ENCODE measurements around the gene UVRAG. TPM values are rescaled to one million over a fixed set of nuclear protein-coding genes. Genes with fewer than 3 reads are reported as not detected.

UVRAG gene
- total RNA-seq, 4 donors from 2014 or later, result 27.3 to 38.7 (median 33.6) TPM

DNA sequence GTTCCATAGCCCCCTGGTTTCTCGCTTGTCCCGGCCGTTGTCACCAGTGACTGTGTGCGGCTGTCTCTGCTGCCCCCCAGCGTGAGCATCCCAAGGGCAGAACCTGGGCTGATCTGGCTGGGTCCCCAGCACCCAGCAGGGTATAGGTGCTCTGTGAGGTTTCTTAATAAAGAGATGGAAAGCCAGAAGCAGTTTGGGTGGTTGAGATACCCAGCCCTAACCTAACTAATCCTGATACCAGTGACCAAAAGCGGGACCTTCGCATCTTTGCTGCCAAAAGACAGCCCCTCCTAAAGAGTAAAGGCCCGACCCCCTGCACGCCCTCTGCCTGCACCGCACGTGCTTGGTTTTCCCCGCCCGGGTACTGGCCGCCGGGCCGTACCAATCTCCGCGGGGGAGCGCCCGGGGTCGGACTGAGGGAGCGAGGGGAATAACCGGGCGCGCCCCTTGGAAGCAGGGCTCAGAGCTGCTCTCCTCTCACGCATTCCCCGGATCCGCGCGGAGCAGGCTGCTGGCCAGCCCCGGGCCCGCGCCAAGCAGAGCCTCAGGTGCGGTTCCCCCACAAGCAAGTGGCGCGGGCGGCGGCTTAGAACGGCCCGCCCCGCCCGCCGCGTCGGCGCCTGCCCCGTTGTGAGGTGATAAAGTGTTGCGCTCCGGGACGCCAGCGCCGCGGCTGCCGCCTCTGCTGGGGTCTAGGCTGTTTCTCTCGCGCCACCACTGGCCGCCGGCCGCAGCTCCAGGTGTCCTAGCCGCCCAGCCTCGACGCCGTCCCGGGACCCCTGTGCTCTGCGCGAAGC lies 46.7 kb upstream of the UVRAG start, which contains the start of gene DGAT2:
Gene DGAT2 (plus strand): TSS at position 667 of the 797 bp plus-strand sequence. CDS start 214 bp downstream, outside the sequence.
- Histone ChIP-seq H3K27ac (peak within 1 kb of the TSS in 2 of 4 donors; percentile 50 to 71), H3K9me3 (no peaks in the 10 kb centered on the region), H3K36me3 (no peaks in the 10 kb centered on the region), H3K4me1 (peaks cover 0 to 25% (median 14%) of the 10 kb centered on the region in 4 donors), H3K4me3 (peak within 1 kb of the TSS; percentile 31 to 59 (median 36)), H3K27me3 (peaks cover 0 to 35% of the 10 kb centered on the region in 2 donors)
- TF ChIP-seq POLR2A (IDR thresholded peaks at IDR 0.05) (peak in 1 of 2 donors; percentile 11), EP300 (IDR thresholded peaks at IDR 0.05) (peak in 1 of 2 donors; percentile 20)
- TF ChIP-seq, protein P1, sequence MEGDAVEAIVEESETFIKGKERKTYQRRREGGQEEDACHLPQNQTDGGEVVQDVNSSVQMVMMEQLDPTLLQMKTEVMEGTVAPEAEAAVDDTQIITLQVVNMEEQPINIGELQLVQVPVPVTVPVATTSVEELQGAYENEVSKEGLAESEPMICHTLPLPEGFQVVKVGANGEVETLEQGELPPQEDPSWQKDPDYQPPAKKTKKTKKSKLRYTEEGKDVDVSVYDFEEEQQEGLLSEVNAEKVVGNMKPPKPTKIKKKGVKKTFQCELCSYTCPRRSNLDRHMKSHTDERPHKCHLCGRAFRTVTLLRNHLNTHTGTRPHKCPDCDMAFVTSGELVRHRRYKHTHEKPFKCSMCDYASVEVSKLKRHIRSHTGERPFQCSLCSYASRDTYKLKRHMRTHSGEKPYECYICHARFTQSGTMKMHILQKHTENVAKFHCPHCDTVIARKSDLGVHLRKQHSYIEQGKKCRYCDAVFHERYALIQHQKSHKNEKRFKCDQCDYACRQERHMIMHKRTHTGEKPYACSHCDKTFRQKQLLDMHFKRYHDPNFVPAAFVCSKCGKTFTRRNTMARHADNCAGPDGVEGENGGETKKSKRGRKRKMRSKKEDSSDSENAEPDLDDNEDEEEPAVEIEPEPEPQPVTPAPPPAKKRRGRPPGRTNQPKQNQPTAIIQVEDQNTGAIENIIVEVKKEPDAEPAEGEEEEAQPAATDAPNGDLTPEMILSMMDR (IDR thresholded peaks at IDR 0.05), result peak in 3 of 5 experiments; percentile 8 to 22 (median 13)
- 2 to 4% methylated on average over 22 to 44 of the region's 66 CpGs for WGBS, 2 donors
- DNase-seq (ENCODE audit: low spot score in 2 of 2), result peak; percentile 29 to 43

DNA sequence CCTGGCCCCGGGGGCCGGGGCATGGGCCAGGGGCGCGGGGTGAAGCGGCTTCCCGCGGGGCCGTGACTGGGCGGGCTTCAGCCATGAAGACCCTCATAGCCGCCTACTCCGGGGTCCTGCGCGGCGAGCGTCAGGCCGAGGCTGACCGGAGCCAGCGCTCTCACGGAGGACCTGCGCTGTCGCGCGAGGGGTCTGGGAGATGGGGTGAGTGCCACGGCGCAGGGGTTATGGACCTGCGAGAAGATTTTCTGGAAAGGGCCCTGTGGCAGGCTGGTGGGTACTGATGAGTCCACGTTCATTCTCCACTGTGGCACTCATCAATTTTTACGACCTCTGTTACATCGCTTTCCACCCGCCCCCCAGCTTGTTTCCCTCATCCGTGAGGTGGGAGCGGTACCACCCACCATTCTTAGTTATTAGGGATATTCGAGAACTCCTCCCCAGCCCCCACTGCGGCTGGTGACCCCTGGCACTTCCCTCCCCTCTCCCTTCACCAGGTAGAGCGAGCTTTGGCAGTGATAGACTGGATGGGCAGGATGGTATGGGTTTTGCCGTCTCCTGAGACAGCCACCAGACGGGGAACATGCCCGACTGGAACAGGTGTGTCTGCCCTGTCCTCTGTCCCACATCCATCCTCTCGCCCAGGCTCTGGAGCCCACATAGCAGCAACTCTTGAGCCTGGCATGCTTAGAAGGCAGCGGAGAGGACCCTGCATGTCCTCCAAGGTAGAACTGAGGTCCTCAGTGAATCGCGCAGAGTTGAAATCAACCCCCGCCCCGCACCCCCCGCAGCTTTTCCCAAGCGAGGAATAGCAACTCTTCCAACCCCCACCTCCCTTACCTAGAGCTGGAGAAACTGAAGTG lies 45.9 kb upstream of the UVRAG start:
- 19 to 25% methylated on average over 18 to 23 of the region's 46 CpGs for WGBS, 2 donors
- H3K27ac ChIP-seq, result peak overlapping the region in 2 of 4 donors; percentile 50 to 71
- peak overlapping the region; percentile 31 to 59 (median 36) for H3K4me3 ChIP-seq
- no peaks in the 10 kb centered on the region for H3K36me3 ChIP-seq
- H3K9me3 ChIP-seq, result no peaks in the 10 kb centered on the region
- H3K27me3 ChIP-seq, result peaks cover 0 to 35% of the 10 kb centered on the region in 2 donors
- TF ChIP-seq, protein P1 (IDR thresholded peaks at IDR 0.05), result no peak
- TF ChIP-seq POLR2A (IDR thresholded peaks at IDR 0.05) (no peak), EP300 (IDR thresholded peaks at IDR 0.05) (no peak)
- H3K4me1 ChIP-seq, result peaks cover 0 to 25% (median 14%) of the 10 kb centered on the region in 4 donors
- no peak for DNase-seq (ENCODE audit: low spot score in 2 of 2)

DNA sequence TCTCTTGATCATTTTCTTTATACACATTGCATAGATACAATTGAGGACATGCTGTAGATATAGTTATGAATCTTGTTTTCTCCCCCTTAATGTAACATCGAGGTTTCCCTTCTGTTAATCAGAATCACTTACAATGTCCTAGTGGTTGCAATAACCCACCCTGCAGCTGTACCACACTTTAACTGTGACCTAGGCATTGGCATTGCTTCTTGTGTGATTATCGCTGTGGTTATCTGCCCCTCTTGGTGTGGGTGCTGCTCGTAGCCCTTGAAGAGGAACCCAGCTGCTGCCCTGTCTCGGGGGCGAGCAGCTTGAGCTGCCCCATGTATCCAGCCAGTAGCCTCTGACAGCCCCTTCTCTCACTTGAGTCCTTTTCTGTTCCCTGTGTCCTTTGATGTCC lies 44.9 kb upstream of the UVRAG start:
- Histone ChIP-seq H3K27me3 (peaks cover 0 to 35% of the 10 kb centered on the region in 2 donors), H3K4me3 (no peak overlapping the region), H3K27ac (no peak overlapping the region), H3K36me3 (no peaks in the 10 kb centered on the region), H3K4me1 (peaks cover 0 to 25% (median 14%) of the 10 kb centered on the region in 4 donors), H3K9me3 (no peaks in the 10 kb centered on the region)
- WGBS, 2 donors, result 62 to 70% methylated on average over 5 of the region's 5 CpGs
- TF ChIP-seq POLR2A (IDR thresholded peaks at IDR 0.05) (no peak), EP300 (IDR thresholded peaks at IDR 0.05) (no peak)
- DNase-seq (ENCODE audit: low spot score in 2 of 2), result no peak

DNA sequence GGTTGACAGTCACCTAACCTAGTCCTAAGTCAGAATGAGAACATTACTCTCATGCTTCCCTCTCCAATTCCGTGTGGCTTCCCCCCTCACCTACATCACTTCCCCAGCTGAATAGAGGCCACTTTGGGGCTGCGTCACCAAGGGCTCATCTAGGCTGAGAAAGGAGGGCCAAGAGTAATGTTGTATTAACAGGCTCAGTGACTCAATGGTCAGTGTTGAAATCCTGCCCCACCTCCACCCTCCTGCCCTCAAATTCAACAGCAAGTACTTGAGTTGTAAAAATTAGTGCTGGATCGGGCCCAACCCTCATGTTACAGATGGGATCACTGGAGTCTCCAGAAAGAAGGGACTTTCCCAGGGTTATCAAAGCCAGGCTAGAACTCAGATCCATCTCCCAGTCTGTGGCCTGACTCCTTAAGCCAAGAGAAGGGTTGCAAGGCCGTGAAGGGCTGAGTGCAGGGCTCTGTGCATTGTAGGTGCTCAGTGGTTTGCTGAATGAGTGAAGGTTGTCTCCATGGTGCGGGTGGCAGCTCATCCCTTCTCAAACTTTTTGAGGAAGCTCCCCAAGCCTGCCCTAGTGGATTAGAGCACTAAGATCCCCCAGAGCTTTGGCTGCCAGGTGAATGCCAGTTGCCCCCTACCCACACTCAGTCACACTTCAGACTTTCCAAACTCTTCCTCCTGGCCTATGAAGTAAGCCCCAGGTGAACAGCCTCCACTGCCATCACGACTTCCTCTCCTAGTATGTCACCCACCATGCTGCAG lies 43.2 kb upstream of the UVRAG start:
- TF ChIP-seq EP300 (IDR thresholded peaks at IDR 0.05) (no peak), POLR2A (IDR thresholded peaks at IDR 0.05) (no peak)
- TF ChIP-seq, protein P1 (IDR thresholded peaks at IDR 0.05), result no peak
- Histone ChIP-seq H3K27ac (no peak overlapping the region), H3K9me3 (no peaks in the 10 kb centered on the region), H3K4me3 (no peak overlapping the region), H3K4me1 (peaks cover 0 to 25% (median 14%) of the 10 kb centered on the region in 4 donors), H3K36me3 (no peaks in the 10 kb centered on the region), H3K27me3 (peaks cover 0 to 25% of the 10 kb centered on the region in 2 donors)
- DNase-seq (ENCODE audit: low spot score in 2 of 2), result no peak
- WGBS, 2 donors, result 78 to 90% methylated on average over 6 of the region's 6 CpGs

Data from tibial nerve (tissue), 4 donors.